H1 (cell line): ENCODE measurements around the gene ARHGAP15. TPM values are rescaled to one million over a fixed set of nuclear protein-coding genes. Genes with fewer than 3 reads are reported as not detected.

Experiments used
- CTCF ChIA-PET: fragments of 300-600 bp; sonication (Branson Sonifier 250); formaldehyde crosslinking; loops from one replicate; lab custom pipeline; 2021; ENCODE audit not compliant: partially characterized antibody; lab: Charles Lee
- POLR2A ChIA-PET: fragments of 300-600 bp; sonication (Branson Sonifier 250); formaldehyde crosslinking; loops from one replicate; lab custom pipeline; 2021; ENCODE audit warnings: inconsistent platforms; ENCODE audit not compliant: partially characterized antibody; lab: Charles Lee
- DNase-seq, 2 experiments: peaks; one replicate each; pipeline versions ENCODE4 v3.0.0 to v3.0.0-alpha.2; 2010 to 2022; ENCODE audit warnings: low spot score in 2 of 2, low read depth in 1 of 2, mixed read lengths in 1 of 2
- FAIRE-seq: peaks from 2 replicates; lab custom pipeline; 2011; peaks lifted over from hg19 to GRCh38; lab: Jason Lieb, UNC
- H2AFZ ChIP-seq: 2 replicates; pipeline ENCODE4 v1.8.1; 2012; ENCODE audit warnings: low read length, inconsistent platforms
- H2AK5ac ChIP-seq: 2 replicates; pipeline ENCODE4 v1.6.1; 2013; ENCODE audit warnings: low read depth, low read length
- H2BK120ac ChIP-seq: replicated peaks from 2 replicates; pipeline ENCODE3; 2013; ENCODE audit warnings: low read depth, low read length, inconsistent platforms
- H2BK12ac ChIP-seq: 2 replicates; pipeline ENCODE4 v1.6.1; 2013; ENCODE audit warnings: low read depth, low read length
- H2BK15ac ChIP-seq: 2 replicates; pipeline ENCODE4 v1.6.1; 2013; ENCODE audit warnings: low read length
- H2BK20ac ChIP-seq: 2 replicates; pipeline ENCODE4 v1.6.1; 2013; ENCODE audit warnings: low read length
- H2BK5ac ChIP-seq: 2 replicates; pipeline ENCODE4 v1.6.1; 2013; ENCODE audit warnings: low read depth, low read length
- H3K14ac ChIP-seq: 2 replicates; pipeline ENCODE4 v1.6.1; 2013; ENCODE audit warnings: inconsistent platforms; ENCODE audit not compliant: insufficient read length
- H3K18ac ChIP-seq: 2 replicates; pipeline ENCODE4 v1.6.1; 2013; ENCODE audit warnings: low read length; ENCODE audit errors: extremely low read depth
- H3K23ac ChIP-seq: 2 replicates; pipeline ENCODE4 v1.6.1; 2013; ENCODE audit warnings: inconsistent platforms; ENCODE audit not compliant: insufficient read length
- H3K23me2 ChIP-seq: 2 replicates; pipeline ENCODE4 v1.6.1; 2013; ENCODE audit warnings: low read depth, low read length
- H3K27ac ChIP-seq: 2 replicates; pipeline ENCODE4 v1.6.1; 2011; ENCODE audit warnings: low read depth, low read length, inconsistent platforms
- H3K27me3 ChIP-seq, 4 experiments: replicated peaks in 1 of 4; 1 replicate in 1 of 4; 2 replicates in 3 of 4; pipeline versions ENCODE4 v1.6.1 to v1.8.1; 2011 to 2013; ENCODE audit warnings: low read length in 3 of 4, mild to moderate bottlenecking in 3 of 4, inconsistent platforms in 2 of 4, mixed read lengths in 2 of 4, moderate library complexity in 1 of 4; ENCODE audit not compliant: control insufficient read depth in 3 of 4, insufficient read depth in 3 of 4; ENCODE audit errors: extremely low read depth in 1 of 4
- H3K36me3 ChIP-seq, 4 experiments: 2 replicates each; pipeline versions ENCODE4 v1.6.1 to v1.8.1; 2011 to 2013; ENCODE audit warnings: mild to moderate bottlenecking in 4 of 4, low read length in 3 of 4, moderate library complexity in 2 of 4, control low read depth in 1 of 4, inconsistent platforms in 1 of 4; ENCODE audit not compliant: insufficient read depth in 4 of 4, control insufficient read depth in 2 of 4
- H3K4ac ChIP-seq: replicated peaks from 2 replicates; pipeline ENCODE3; 2013; ENCODE audit warnings: low read length, low read depth, mixed read lengths, inconsistent platforms; ENCODE audit not compliant: insufficient read length
- H3K4me1 ChIP-seq, 4 experiments: replicated peaks in 1 of 4; 1 replicate in 1 of 4; 2 replicates in 3 of 4; pipeline versions ENCODE4 v1.6.1 to v1.8.1; 2011 to 2013; ENCODE audit warnings: low read length in 3 of 4, inconsistent platforms in 2 of 4, mixed read lengths in 1 of 4; ENCODE audit not compliant: insufficient read depth in 4 of 4, control insufficient read depth in 3 of 4
- H3K4me2 ChIP-seq, 2 experiments: 2 replicates each; pipeline versions ENCODE4 v1.6.1 to v1.8.1; 2011 to 2013; ENCODE audit warnings: low read depth in 2 of 2, low read length in 2 of 2, control low read depth in 1 of 2, inconsistent platforms in 1 of 2, mild to moderate bottlenecking in 1 of 2; ENCODE audit not compliant: insufficient read depth in 1 of 2
- H3K4me3 ChIP-seq, 4 experiments: fragments of 200-600, 300-600 bp in 1 of 4; sonication (generic), shearing (Covaris generic), sonication (Bioruptor Twin) in 1 of 4; 2 replicates each; pipeline versions ENCODE4 v1.5.1 to v1.8.1; 2011 to 2016; ENCODE audit warnings: low read length in 4 of 4, low read depth in 3 of 4, control low read depth in 2 of 4, inconsistent platforms in 2 of 4, mild to moderate bottlenecking in 2 of 4, mixed read lengths in 1 of 4, moderate library complexity in 1 of 4; ENCODE audit not compliant: insufficient read depth in 2 of 4; ENCODE audit errors: extremely low read depth in 1 of 4
- H3K56ac ChIP-seq: replicated peaks from 2 replicates; pipeline ENCODE3; 2013; ENCODE audit warnings: low read depth, mild to moderate bottlenecking, mixed read lengths, low read length, inconsistent platforms; ENCODE audit not compliant: insufficient read length
- H3K79me1 ChIP-seq: 2 replicates; pipeline ENCODE4 v1.6.1; 2013; ENCODE audit warnings: low read depth, low read length, control low read depth
- H3K79me2 ChIP-seq, 2 experiments: 2 replicates each; pipeline versions ENCODE4 v1.6.1 to v1.8.1; 2012 to 2013; ENCODE audit warnings: low read length in 2 of 2, mild to moderate bottlenecking in 2 of 2, inconsistent platforms in 1 of 2; ENCODE audit not compliant: insufficient read depth in 2 of 2, control insufficient read depth in 1 of 2
- H3K9ac ChIP-seq, 4 experiments: replicated peaks in 1 of 4; 1 replicate in 1 of 4; 2 replicates in 3 of 4; pipeline versions ENCODE4 v1.6.1 to v1.8.1; 2011 to 2013; ENCODE audit warnings: low read depth in 3 of 4, low read length in 3 of 4, control low read depth in 2 of 4, mild to moderate bottlenecking in 2 of 4, moderate library complexity in 2 of 4, inconsistent platforms in 1 of 4; ENCODE audit errors: extremely low read depth in 1 of 4
- H3K9me3 ChIP-seq, 2 experiments: 2 replicates each; pipeline versions ENCODE4 v1.6.1 to v1.8.1; 2012 to 2013; ENCODE audit warnings: mild to moderate bottlenecking in 2 of 2, moderate library complexity in 2 of 2, control low read depth in 1 of 2, inconsistent platforms in 1 of 2, low read depth in 1 of 2, low read length in 1 of 2, mixed read lengths in 1 of 2; ENCODE audit not compliant: insufficient read depth in 2 of 2
- H4K20me1 ChIP-seq, 2 experiments: replicated peaks in 1 of 2; 2 replicates each; pipeline versions ENCODE3 to v1.8.1; 2011 to 2013; ENCODE audit warnings: inconsistent platforms in 2 of 2, low read length in 2 of 2, mild to moderate bottlenecking in 1 of 2; ENCODE audit not compliant: insufficient read depth in 2 of 2, control insufficient read depth in 1 of 2
- H4K5ac ChIP-seq: 2 replicates; pipeline ENCODE4 v1.6.1; 2013; ENCODE audit warnings: low read length, low read depth, mixed read lengths, inconsistent platforms; ENCODE audit not compliant: insufficient read length
- H4K8ac ChIP-seq: 2 replicates; pipeline ENCODE4 v1.8.0; 2013; ENCODE audit warnings: mild to moderate bottlenecking, moderate library complexity, low read length, inconsistent platforms; ENCODE audit not compliant: insufficient read depth; ENCODE audit errors: extremely low read depth
- H4K91ac ChIP-seq: replicated peaks from 2 replicates; pipeline ENCODE3; 2013; ENCODE audit warnings: low read length, mixed read lengths, inconsistent platforms; ENCODE audit not compliant: insufficient read length
- BCL11A ChIP-seq, 2 experiments: IDR thresholded peaks; one replicate each; pipeline ENCODE4 v1.6.1; 2011; ENCODE audit warnings: low read depth in 2 of 2, low read length in 2 of 2, mild to moderate bottlenecking in 2 of 2
- CEBPB ChIP-seq: IDR thresholded peaks from 2 replicates; pipeline ENCODE4 v1.6.1; 2012; ENCODE audit warnings: low read depth, low read length
- FOSL1 ChIP-seq: IDR thresholded peaks from 2 replicates; pipeline ENCODE4 v1.6.1; 2011; ENCODE audit warnings: mild to moderate bottlenecking, low read depth, low read length, moderate library complexity; ENCODE audit not compliant: insufficient read depth
- RBBP5 ChIP-seq: IDR thresholded peaks from 2 replicates; pipeline ENCODE4 v1.7.1; 2012; ENCODE audit warnings: low read depth, mild to moderate bottlenecking, inconsistent platforms, low read length, moderate library complexity, borderline replicate concordance
- SUZ12 ChIP-seq: fragments of 200-600 bp; sonication (generic); IDR thresholded peaks from 2 replicates; pipeline ENCODE4 v1.6.1; 2012; ENCODE audit warnings: mild to moderate bottlenecking, inconsistent platforms, low read length, moderate library complexity, mixed read lengths
- WGBS, 2 experiments: shearing (Covaris generic) in 1 of 2; methylation state at CpG; one replicate each; pipeline versions ENCODE4 v1.1.6 to v1.1.7; 2013 to 2015; ENCODE audit warnings: low lambda C conversion rate in 2 of 2, mixed read lengths in 2 of 2, inconsistent platforms in 1 of 2, low coverage in 1 of 2, missing lambda C conversion rate in 1 of 2; ENCODE audit not compliant: insufficient replicate concordance in 2 of 2, insufficient coverage in 1 of 2, insufficient read length in 1 of 2; ENCODE audit errors: extremely low coverage in 1 of 2, missing lambda C conversion rate in 1 of 2; 5-methylcytosine and 5-hydroxymethylcytosine counted together
- polyA plus RNA-seq, 7 experiments: library from polyadenylated mRNA; depleted of rRNA in 3 of 7; stranded (reverse) in 5 of 7; unstranded in 2 of 7; fragments of >200 nt in 5 of 7; fragments of 200-250 nt in 2 of 7; gene quantifications; 1 replicate in 5 of 7; 2 replicates in 1 of 7; 4 replicates in 1 of 7; pipeline versions ENCODE4 v1.2.1 to v1.2.3, GENCODE V29; 2011 to 2013; ENCODE audit warnings: missing spikeins in 2 of 7, mixed read lengths in 2 of 7
- total RNA-seq: library from RNA; stranded (reverse); fragmentation: NEBNext Ultra II Directional; extraction: Animal tissue kit (Norgen Biotek cat#: 25700); gene quantifications from 2 replicates; pipeline ENCODE4 v1.2.1, GENCODE V29; 2021
- TF ChIP-seq, protein P1 (sequence below): IDR thresholded peaks from 2 replicates; pipeline ENCODE4 v1.6.1; 2012; ENCODE audit warnings: inconsistent platforms

The ARHGAP15 gene
- total and polyA plus RNA-seq, 2 of the 8 experiments (the other 6 are each of a cell fraction or from before 2014, with no cell fraction given) = not detected

DNA sequence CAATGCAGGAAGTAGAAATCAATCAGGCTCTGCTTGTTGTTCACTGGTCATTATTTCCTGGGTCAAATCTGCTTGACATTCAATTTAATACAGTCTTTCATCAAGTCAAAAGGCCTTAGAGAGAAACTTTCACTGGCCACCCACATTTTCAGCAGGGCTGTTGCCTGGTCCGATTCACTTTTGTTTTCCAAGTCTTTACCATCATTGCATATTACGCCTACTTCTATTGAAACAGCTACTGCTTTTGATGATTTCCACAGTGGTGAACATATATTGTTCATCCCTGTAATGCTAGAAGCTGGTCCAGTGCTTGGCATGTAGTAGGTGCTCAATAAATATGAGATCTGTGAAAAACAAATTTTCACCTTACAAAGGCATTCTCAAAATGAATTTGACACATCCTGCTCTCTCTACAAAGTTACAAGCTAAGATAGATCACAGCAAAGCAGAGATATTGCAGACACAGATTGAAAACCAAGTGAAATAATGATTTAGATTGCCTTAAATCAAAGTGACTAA is 600.1 kb downstream of the ARHGAP15 start:
- ChIA-PET POLR2A (no interaction called here), CTCF (interaction anchor here (0.6 to 1.3 kb wide), 4 partner anchors 10 to 775 kb away, joined by 3 read pairs; no protein-coding TSS in a partner anchor)
- Histone ChIP-seq H3K4me3 (no peak overlapping the region), H4K8ac (no peak overlapping the region), H3K56ac (no peak overlapping the region), H3K4me2 (no peak overlapping the region), H3K27me3 (no peaks in the 10 kb centered on the region), H3K9ac (no peak overlapping the region), H3K27ac (no peak overlapping the region), H4K91ac (no peak overlapping the region), H3K14ac (no peak overlapping the region), H2AK5ac (no peak overlapping the region), H3K79me2 (no peaks in the 10 kb centered on the region), H2BK20ac (no peak overlapping the region), H3K23ac (no peak overlapping the region), H3K23me2 (no peaks in the 10 kb centered on the region), H4K20me1 (no peaks in the 10 kb centered on the region), H3K4ac (no peak overlapping the region), H3K18ac (no peak overlapping the region), H2BK15ac (no peak overlapping the region), H2AFZ (no peak overlapping the region; the same call in 1 of the 2 replicates), H2BK12ac (no peak overlapping the region), H4K5ac (no peak overlapping the region), H3K4me1 (peaks cover 0 to 5% (median 1%) of the 10 kb centered on the region in 4 experiments; a peak in 2 of 7 replicates), H3K79me1 (no peaks in the 10 kb centered on the region), H3K9me3 (no peaks in the 10 kb centered on the region), H2BK120ac (no peak overlapping the region), H3K36me3 (no peaks in the 10 kb centered on the region), H2BK5ac (no peak overlapping the region)
- DNase-seq (no peak), FAIRE-seq (no peak)
- TF ChIP-seq, protein P1, sequence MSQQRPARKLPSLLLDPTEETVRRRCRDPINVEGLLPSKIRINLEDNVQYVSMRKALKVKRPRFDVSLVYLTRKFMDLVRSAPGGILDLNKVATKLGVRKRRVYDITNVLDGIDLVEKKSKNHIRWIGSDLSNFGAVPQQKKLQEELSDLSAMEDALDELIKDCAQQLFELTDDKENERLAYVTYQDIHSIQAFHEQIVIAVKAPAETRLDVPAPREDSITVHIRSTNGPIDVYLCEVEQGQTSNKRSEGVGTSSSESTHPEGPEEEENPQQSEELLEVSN = no peak
- TF ChIP-seq SUZ12 = no peak
- no peak for TF ChIP-seq RBBP5
- TF ChIP-seq BCL11A (IDR thresholded peaks at IDR 0.05; ENCODE audit: low read depth in 2 of 2, low read length in 2 of 2) = no peak
- TF ChIP-seq FOSL1 = no peak
- TF ChIP-seq CEBPB = no peak
- 85% methylated on average over 2 of the region's 2 CpGs; no CpG with 5 or more reads in 1 of the 2 experiments for WGBS, 2 experiments
